Esophagus squamous epithelium (tissue), 4 donors: Measurements from ENCODE around the gene MUSTN1.

Experiments
- POLR2A ChIP-seq, 4 donors: fragments of 450-650 bp; IDR thresholded peaks; one replicate each; pipeline ENCODE4 v1.6.1; 2017; ENCODE audit warnings: antibody characterized with exemption in 4 of 4, mild to moderate bottlenecking in 4 of 4, moderate library complexity in 3 of 4
- TF ChIP-seq, protein P1 (sequence below), 6 experiments: fragments of 450-650 bp in 4 of 6; fragments of 200-600 bp in 2 of 6; sonication (generic) in 2 of 6; IDR thresholded peaks; one replicate each; pipeline ENCODE4 v1.5.1; 2016 to 2019; ENCODE audit warnings: antibody characterized with exemption in 6 of 6, mild to moderate bottlenecking in 4 of 6, moderate library complexity in 4 of 6

- TF ChIP-seq, protein P1, sequence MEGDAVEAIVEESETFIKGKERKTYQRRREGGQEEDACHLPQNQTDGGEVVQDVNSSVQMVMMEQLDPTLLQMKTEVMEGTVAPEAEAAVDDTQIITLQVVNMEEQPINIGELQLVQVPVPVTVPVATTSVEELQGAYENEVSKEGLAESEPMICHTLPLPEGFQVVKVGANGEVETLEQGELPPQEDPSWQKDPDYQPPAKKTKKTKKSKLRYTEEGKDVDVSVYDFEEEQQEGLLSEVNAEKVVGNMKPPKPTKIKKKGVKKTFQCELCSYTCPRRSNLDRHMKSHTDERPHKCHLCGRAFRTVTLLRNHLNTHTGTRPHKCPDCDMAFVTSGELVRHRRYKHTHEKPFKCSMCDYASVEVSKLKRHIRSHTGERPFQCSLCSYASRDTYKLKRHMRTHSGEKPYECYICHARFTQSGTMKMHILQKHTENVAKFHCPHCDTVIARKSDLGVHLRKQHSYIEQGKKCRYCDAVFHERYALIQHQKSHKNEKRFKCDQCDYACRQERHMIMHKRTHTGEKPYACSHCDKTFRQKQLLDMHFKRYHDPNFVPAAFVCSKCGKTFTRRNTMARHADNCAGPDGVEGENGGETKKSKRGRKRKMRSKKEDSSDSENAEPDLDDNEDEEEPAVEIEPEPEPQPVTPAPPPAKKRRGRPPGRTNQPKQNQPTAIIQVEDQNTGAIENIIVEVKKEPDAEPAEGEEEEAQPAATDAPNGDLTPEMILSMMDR (IDR thresholded peaks at IDR 0.05) = no peak
- TF ChIP-seq POLR2A (IDR thresholded peaks at IDR 0.05) = no peak
These were observed 25.0 kb downstream of the MUSTN1 start for GRCh38 chr3:52809662-52810377.
